Chondrocyte (in vitro differentiated cells): ENCODE data around the gene TMEM88. TPM values are rescaled to one million over a fixed set of nuclear protein-coding genes. Genes with fewer than 3 reads are reported as not detected.

ENCODE experiments used
- DNase-seq: peaks from one replicate; pipeline ENCODE4 v3.0.0; 2021; ENCODE audit warnings: mixed read lengths, low spot score
- H3K27ac Mint-ChIP-seq: one replicate; pipeline ENCODE4 v1.8.0; 2021; ENCODE audit warnings: mild to moderate bottlenecking, moderate library complexity, mixed read lengths; ENCODE audit not compliant: unreplicated experiment
- H3K27me3 Mint-ChIP-seq: 2 replicates; pipeline ENCODE4 v1.8.0; 2021; ENCODE audit warnings: low read depth, mixed read lengths
- H3K36me3 Mint-ChIP-seq: 2 replicates; pipeline ENCODE4 v1.8.0; 2021; ENCODE audit warnings: low read depth, mixed read lengths
- H3K4me1 Mint-ChIP-seq: 2 replicates; pipeline ENCODE4 v1.8.0; 2021; ENCODE audit warnings: low read depth, mild to moderate bottlenecking, mixed read lengths
- H3K4me3 Mint-ChIP-seq: one replicate; pipeline ENCODE4 v1.8.0; 2021; ENCODE audit warnings: mild to moderate bottlenecking, moderate library complexity, mixed read lengths; ENCODE audit not compliant: unreplicated experiment
- H3K9me3 Mint-ChIP-seq: 2 replicates; pipeline ENCODE4 v1.8.0; 2021; ENCODE audit warnings: low read depth, mixed read lengths
- CTCF ChIP-seq: fragments of 200-600 bp; sonication (generic); IDR thresholded peaks from 2 replicates; pipeline ENCODE4 v1.5.0; 2021; ENCODE audit warnings: antibody characterized with exemption, mild to moderate bottlenecking, moderate library complexity
- total RNA-seq: library from RNA; stranded (reverse); gene quantifications from 3 replicates; pipeline ENCODE4 v1.2.1, GENCODE V29; 2021

The TMEM88 gene
- total RNA-seq, 1 donor from 2014 or later, result 1.9 TPM

DNA sequence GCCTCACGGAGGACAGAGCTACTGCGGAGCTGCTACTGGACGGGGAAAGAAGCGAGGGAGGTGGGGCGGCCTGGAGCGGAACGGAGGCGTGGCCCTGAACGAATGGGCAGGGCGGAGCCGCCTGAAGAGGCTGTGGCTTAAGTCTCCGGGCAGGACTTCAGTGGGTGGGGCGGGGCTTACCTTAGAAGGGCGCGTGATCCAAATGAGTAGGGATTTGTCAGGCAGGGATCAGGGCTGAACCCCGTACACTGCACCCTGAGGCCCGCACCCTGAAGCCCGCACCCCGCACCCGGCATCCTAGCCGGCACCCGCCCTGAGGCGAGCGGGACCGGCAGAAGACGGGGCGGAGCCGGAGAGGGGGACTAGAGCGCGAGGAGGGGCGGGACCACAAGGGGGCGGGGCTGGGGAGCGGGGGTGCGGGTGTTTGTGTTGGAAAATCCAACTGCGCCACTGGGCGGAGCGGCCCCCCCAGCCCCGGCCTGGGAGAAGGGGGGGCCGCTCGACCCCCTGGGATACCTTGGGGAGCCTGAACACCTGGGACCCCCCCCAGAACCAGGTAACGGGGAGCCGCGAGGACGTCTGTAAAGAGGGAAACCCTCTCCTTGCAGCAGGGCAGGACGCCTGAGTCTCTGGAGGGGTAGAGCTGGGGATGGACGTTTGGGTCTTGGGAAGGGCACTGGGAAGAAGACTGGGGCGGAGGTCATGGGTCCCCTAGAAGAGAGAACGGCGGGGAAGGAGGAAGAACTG is 20.9 kb upstream of the TMEM88 start, which contains the start of gene KDM6B:
KDM6B (plus strand) TSS at position 423 of the 747 bp plus-strand sequence. CDS start 11,338 bp downstream, outside the sequence.
- Mint-ChIP-seq H3K9me3 (no peaks in the 10 kb centered on the region), H3K27ac (peak within 1 kb of the TSS; percentile 97), H3K27me3 (peaks cover 13% of the 10 kb centered on the region), H3K4me3 (peak within 1 kb of the TSS; percentile 91), H3K36me3 (no peaks in the 10 kb centered on the region), H3K4me1 (peaks cover 39% of the 10 kb centered on the region)
- DNase-seq, result peak; percentile 97
- no peak for TF ChIP-seq CTCF

DNA sequence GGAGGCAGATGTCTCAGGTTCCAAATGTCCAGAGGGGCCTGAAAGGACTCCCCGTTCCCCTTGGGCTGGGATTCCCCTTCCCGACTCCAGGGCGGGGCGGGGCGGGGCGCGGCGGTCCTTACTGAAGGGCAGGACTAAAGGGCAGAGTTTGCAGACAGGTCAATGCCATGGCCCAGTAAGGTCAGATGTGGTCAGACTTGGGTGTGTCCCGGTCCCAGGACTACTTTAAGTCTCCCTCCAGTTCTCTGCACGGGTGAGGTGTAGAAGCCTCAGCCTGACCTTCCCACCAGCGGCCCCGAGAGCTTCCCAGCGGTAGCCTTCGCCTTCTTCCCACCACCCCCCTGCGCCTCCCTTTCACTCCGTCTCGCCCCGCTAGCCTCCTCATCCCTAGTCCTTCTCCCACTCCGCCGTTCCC is 20.3 kb upstream of the TMEM88 start:
- no peak for DNase-seq
- no peaks in the 10 kb centered on the region for H3K9me3 Mint-ChIP-seq
- H3K27ac Mint-ChIP-seq, result peak overlapping the region; percentile 97
- TF ChIP-seq CTCF, result no peak
- H3K4me1 Mint-ChIP-seq, result peaks cover 44% of the 10 kb centered on the region
- peaks cover 8% of the 10 kb centered on the region for H3K27me3 Mint-ChIP-seq
- H3K4me3 Mint-ChIP-seq, result peak overlapping the region; percentile 91
- H3K36me3 Mint-ChIP-seq, result no peaks in the 10 kb centered on the region

DNA sequence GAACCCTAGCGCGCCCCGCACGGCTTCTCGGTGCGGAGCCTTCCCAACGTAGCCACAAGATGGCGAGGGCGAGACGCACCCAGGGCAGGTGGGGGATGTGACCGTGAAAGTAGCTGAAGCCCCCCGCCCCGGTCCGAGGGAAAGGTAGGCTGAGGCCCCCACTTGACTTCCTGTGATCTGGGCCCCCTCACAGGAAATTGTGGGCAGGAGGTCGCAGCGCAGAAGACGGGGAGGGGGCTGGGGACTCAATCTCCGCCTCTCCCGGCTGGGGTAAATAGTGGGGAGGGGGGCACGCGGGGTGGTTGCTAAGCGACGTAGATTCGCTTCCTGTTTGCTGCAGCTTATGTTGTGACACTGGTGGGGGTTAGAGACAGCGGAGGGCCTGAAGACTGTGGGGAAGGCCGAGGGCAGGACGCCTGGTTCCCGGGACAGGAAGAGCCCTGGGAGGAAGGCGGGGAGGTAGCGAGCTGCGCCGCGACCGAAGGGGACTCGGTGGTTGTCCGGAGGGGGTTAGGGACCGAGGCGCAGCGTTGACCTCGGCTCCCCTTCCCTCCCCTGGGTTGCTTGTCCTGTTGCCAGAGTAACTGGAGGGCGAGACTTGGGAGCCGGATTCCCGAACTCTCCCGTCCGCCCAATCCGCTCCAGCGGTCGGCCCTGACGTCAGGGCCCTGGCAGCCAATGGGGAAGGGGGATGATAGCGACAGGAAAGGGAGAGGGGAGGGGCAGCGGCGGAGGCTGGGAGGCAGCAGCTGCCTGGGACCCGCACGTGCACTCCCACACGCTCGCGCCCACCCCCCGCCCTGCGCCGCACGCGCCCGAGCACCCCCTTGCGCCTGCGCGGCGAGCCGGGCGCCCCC is 19.7 kb upstream of the TMEM88 start:
- peaks cover 8% of the 10 kb centered on the region for H3K27me3 Mint-ChIP-seq
- peaks cover 51% of the 10 kb centered on the region for H3K4me1 Mint-ChIP-seq
- H3K36me3 Mint-ChIP-seq, result peaks cover 1% of the 10 kb centered on the region
- TF ChIP-seq CTCF, result peak; percentile 95
- H3K4me3 Mint-ChIP-seq, result peak overlapping the region; percentile 93
- H3K9me3 Mint-ChIP-seq, result no peaks in the 10 kb centered on the region
- H3K27ac Mint-ChIP-seq, result peak overlapping the region; percentile 97
- peak; percentile 97 for DNase-seq

DNA sequence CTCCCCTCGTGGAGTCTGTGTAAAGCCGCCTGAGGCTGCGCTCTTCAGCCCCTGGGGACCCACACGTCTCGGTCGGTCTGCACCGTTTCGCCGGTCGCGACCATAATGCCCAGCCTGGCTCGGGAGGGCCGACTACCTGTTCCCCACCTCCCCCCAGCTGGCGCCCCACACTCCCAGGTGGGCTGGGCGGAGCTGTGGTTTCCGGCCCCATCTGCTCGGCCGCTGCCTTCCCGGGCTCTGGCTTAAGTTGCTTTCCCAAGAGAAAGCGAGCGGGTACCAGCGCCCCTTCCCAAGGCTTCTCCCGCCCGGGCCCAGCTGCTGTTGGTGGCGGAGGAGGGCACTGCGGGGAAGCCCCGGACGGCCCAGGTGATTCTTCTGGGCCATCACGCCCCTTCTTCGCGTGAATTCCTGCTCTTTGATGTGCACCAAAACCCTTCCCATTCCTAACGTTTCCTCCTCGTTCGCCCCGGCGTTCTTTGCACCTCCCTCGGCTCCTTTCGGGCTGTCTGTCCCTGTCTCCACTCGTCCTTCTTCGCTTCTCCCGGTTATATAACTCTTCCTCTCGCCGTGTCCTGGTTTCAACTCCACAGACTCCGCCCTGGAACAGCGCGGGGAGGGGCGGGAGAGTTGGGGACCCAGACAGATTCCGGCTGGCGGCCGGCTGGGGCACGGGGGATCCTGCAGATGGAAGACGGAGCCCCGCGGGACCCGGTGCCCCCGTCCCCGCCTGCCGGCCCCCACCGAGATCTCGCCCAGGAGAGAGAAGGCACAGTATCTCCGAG is 18.9 kb upstream of the TMEM88 start:
- peak overlapping the region; percentile 93 for H3K4me3 Mint-ChIP-seq
- DNase-seq, result no peak
- no peak for TF ChIP-seq CTCF
- peaks cover 59% of the 10 kb centered on the region for H3K4me1 Mint-ChIP-seq
- H3K36me3 Mint-ChIP-seq, result peaks cover 1% of the 10 kb centered on the region
- H3K27me3 Mint-ChIP-seq, result peaks cover 1% of the 10 kb centered on the region
- H3K9me3 Mint-ChIP-seq, result no peaks in the 10 kb centered on the region
- H3K27ac Mint-ChIP-seq, result peak overlapping the region; percentile 99
